Smooth muscle cell (in vitro differentiated cells): ENCODE data around the gene PLSCR4. TPM values are rescaled to one million over a fixed set of nuclear protein-coding genes. Genes with fewer than 3 reads are reported as not detected.

Experiments
- DNase-seq: peaks from one replicate; lab custom pipeline; 2025; ENCODE audit not compliant: unreplicated experiment; lab: John Stamatoyannopoulos, UW
- H2AFZ ChIP-seq: fragments of 200-600 bp; sonication (generic); 2 replicates; pipeline ENCODE4 v1.6.0; 2016; ENCODE audit warnings: antibody characterized with exemption, low read depth, mild to moderate bottlenecking
- H3F3A ChIP-seq: fragments of 200-600 bp; sonication (generic); 2 replicates; pipeline ENCODE4 v1.6.0; 2017; ENCODE audit warnings: antibody characterized with exemption, low read depth
- H3K27ac ChIP-seq: fragments of 200-600 bp; sonication (generic); 2 replicates; pipeline ENCODE4 v1.5.1; 2016; ENCODE audit warnings: low read depth, mild to moderate bottlenecking
- H3K27me3 ChIP-seq: fragments of 200-600 bp; sonication (generic); 2 replicates; pipeline ENCODE4 v1.6.1; 2016; ENCODE audit warnings: low read depth, mild to moderate bottlenecking
- H3K36me3 ChIP-seq: fragments of 200-600 bp; sonication (generic); 2 replicates; pipeline ENCODE4 v1.5.1; 2016; ENCODE audit warnings: low read depth
- H3K4me1 ChIP-seq: fragments of 200-600 bp; sonication (generic); 2 replicates; pipeline ENCODE4 v1.5.1; 2016; ENCODE audit warnings: low read depth
- H3K4me2 ChIP-seq: fragments of 200-600 bp; sonication (generic); 2 replicates; pipeline ENCODE4 v1.6.0; 2016; ENCODE audit warnings: mild to moderate bottlenecking
- H3K4me3 ChIP-seq: fragments of 200-600 bp; sonication (generic); 2 replicates; pipeline ENCODE4 v1.5.1; 2016; ENCODE audit warnings: mild to moderate bottlenecking
- H3K79me2 ChIP-seq: fragments of 200-600 bp; sonication (generic); 2 replicates; pipeline ENCODE4 v1.6.0; 2016; ENCODE audit warnings: low read depth, mild to moderate bottlenecking
- H3K9ac ChIP-seq: fragments of 200-600 bp; sonication (generic); 2 replicates; pipeline ENCODE4 v1.6.0; 2016; ENCODE audit warnings: low read depth
- H3K9me3 ChIP-seq: fragments of 200-600 bp; sonication (generic); replicated peaks from 2 replicates; pipeline ENCODE4 v1.5.1; 2016; ENCODE audit warnings: low read depth
- H4K20me1 ChIP-seq: fragments of 200-600 bp; sonication (generic); 2 replicates; pipeline ENCODE4 v1.6.0; 2016; ENCODE audit warnings: low read depth
- WGBS: methylation state at CpG from one replicate; pipeline ENCODE4 v1.1.7; 2016; ENCODE audit warnings: low lambda C conversion rate; 5-methylcytosine and 5-hydroxymethylcytosine counted together
- polyA plus RNA-seq: library from polyadenylated mRNA; unstranded; fragments of >200 nt; fragmentation: Nextera tagmentation; extraction: Ambion mirVana; gene quantifications from 2 replicates; pipeline ENCODE4 v1.2.1, GENCODE V29; 2016
- total RNA-seq: library from RNA; depleted of rRNA; stranded (reverse); fragments of >200 nt; gene quantifications from 2 replicates; pipeline ENCODE4 v1.2.3, GENCODE V29; 2014
- TF ChIP-seq, protein P1 (sequence below): fragments of 200-600 bp; sonication (generic); IDR thresholded peaks from 2 replicates; pipeline ENCODE4 v1.5.1; 2017; ENCODE audit warnings: borderline replicate concordance, mild to moderate bottlenecking, antibody characterized with exemption; ENCODE audit not compliant: insufficient read depth, poor library complexity, severe bottlenecking

The PLSCR4 gene
- total and polyA plus RNA-seq, 2 experiments from 2014 or later = 3.8 to 4.8 TPM

DNA sequence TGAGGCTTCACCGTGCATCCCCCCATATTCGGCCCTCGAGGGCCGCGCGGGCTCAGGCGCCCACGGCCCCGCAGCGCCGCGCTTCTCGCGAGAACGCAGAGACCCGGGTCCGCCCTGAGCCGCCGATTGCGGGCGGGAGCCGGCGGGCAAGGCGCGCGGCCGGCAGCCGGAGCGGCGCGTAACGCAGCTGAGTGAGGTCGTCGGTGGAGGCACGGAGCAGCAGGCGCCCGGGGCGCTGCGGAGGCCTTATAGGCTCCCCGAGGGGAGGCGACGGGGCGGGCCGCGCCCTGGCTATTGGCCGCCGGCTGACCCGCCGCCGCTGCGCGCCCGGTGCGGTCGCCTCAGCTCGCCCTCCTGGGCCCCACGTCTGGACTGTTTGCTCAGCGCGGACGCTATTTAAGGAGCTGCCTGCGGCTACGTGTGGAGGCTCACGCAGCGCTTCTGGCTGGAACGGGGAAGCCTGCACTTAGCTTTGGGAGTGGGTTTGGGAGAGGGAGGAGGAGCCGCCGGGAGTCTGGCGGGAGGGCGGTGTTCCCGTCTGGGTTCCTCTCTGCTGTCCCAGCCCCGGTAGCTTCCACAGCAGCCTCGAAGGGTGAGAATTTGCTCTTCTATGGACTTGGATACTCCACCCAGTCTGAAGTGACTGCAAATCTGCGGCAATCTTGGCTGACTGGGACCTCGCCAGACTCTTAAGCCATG, 89.8 kb downstream of the PLSCR4 start, which contains the start of gene PLOD2:
TSS of gene PLOD2 (minus strand) at position 221 of the 699 bp plus-strand sequence. CDS start at position 26, 195 bp downstream.
- Histone ChIP-seq H3K27ac (peak within 1 kb of the TSS; percentile 96), H2AFZ (peak within 1 kb of the TSS; percentile 21), H3K9ac (peak within 1 kb of the TSS; percentile 93), H3F3A (peaks cover 33% of the 10 kb centered on the region), H3K4me1 (peaks cover 17% of the 10 kb centered on the region), H3K9me3 (no peaks in the 10 kb centered on the region), H3K79me2 (peaks cover 63% of the 10 kb centered on the region), H3K4me2 (peak within 1 kb of the TSS; percentile 89), H3K4me3 (peak within 1 kb of the TSS; percentile 88), H3K27me3 (no peaks in the 10 kb centered on the region), H4K20me1 (peaks cover 48% of the 10 kb centered on the region), H3K36me3 (no peaks in the 10 kb centered on the region)
- WGBS = under 1% methylated on average over 74 of the region's 74 CpGs
- peak; percentile 72 for DNase-seq
- TF ChIP-seq, protein P1, sequence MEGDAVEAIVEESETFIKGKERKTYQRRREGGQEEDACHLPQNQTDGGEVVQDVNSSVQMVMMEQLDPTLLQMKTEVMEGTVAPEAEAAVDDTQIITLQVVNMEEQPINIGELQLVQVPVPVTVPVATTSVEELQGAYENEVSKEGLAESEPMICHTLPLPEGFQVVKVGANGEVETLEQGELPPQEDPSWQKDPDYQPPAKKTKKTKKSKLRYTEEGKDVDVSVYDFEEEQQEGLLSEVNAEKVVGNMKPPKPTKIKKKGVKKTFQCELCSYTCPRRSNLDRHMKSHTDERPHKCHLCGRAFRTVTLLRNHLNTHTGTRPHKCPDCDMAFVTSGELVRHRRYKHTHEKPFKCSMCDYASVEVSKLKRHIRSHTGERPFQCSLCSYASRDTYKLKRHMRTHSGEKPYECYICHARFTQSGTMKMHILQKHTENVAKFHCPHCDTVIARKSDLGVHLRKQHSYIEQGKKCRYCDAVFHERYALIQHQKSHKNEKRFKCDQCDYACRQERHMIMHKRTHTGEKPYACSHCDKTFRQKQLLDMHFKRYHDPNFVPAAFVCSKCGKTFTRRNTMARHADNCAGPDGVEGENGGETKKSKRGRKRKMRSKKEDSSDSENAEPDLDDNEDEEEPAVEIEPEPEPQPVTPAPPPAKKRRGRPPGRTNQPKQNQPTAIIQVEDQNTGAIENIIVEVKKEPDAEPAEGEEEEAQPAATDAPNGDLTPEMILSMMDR = no peak

GRCh38 chr3:146160321-146160963, 90.5 kb downstream of the PLSCR4 start:
- peak overlapping the region; percentile 89 for H3K4me2 ChIP-seq
- 1% methylated on average over 35 of the region's 35 CpGs for WGBS
- no peaks in the 10 kb centered on the region for H3K36me3 ChIP-seq
- H3K9ac ChIP-seq = peak overlapping the region; percentile 93
- H3K27me3 ChIP-seq = no peaks in the 10 kb centered on the region
- peak overlapping the region; percentile 96 for H3K27ac ChIP-seq
- H3K4me3 ChIP-seq = peak overlapping the region; percentile 88
- H4K20me1 ChIP-seq = peaks cover 54% of the 10 kb centered on the region
- no peak overlapping the region for H2AFZ ChIP-seq
- H3K79me2 ChIP-seq = peaks cover 69% of the 10 kb centered on the region
- no peaks in the 10 kb centered on the region for H3K9me3 ChIP-seq
- TF ChIP-seq, protein P1 = no peak
- H3K4me1 ChIP-seq = peaks cover 12% of the 10 kb centered on the region
- DNase-seq = no peak
- peaks cover 27% of the 10 kb centered on the region for H3F3A ChIP-seq

- DNase-seq = no peak
- H3K9ac ChIP-seq = peak overlapping the region; percentile 93
These were observed 91.1 kb downstream of the PLSCR4 start for GRCh38 chr3:146159616-146160320.

More at GRCh38 chr3:146159616-146160320, 91.1 kb downstream of the PLSCR4 start:
- H3K4me1 ChIP-seq = peaks cover 12% of the 10 kb centered on the region
- H3K27me3 ChIP-seq = no peaks in the 10 kb centered on the region
- H3K79me2 ChIP-seq = peaks cover 76% of the 10 kb centered on the region
- H3K4me3 ChIP-seq = peak overlapping the region; percentile 88
- 4% methylated on average over 7 of the region's 7 CpGs for WGBS
- TF ChIP-seq, protein P1 = peak; percentile 33
- no peaks in the 10 kb centered on the region for H3K9me3 ChIP-seq
- H3K4me2 ChIP-seq = peak overlapping the region; percentile 89
- peak overlapping the region; percentile 11 for H2AFZ ChIP-seq
- no peaks in the 10 kb centered on the region for H3K36me3 ChIP-seq
- peak overlapping the region; percentile 96 for H3K27ac ChIP-seq
- peaks cover 27% of the 10 kb centered on the region for H3F3A ChIP-seq
- peaks cover 61% of the 10 kb centered on the region for H4K20me1 ChIP-seq
